Measurements from ENCODE around the gene FOLR2.
"Not testable (repeated sequence)": the region's sequence is repeated elsewhere in the genome, so short reads cannot be mapped to it uniquely, and the experiment has no call there.

Gene FOLR2

GRCh38 chr11:72216638-72217037, at the start of gene FOLR2:
Gene FOLR2 (plus strand): TSS chr11:72216794. CDS start chr11:72218585, 1,791 bp downstream.
- no peak for DNase-seq (ENCODE audit: low spot score)

- not testable (repeated sequence) for DNase-seq (ENCODE audit: low spot score)
Measured at GRCh38 chr11:72169046-72169555, 47.5 kb upstream of the FOLR2 start.

DNA sequence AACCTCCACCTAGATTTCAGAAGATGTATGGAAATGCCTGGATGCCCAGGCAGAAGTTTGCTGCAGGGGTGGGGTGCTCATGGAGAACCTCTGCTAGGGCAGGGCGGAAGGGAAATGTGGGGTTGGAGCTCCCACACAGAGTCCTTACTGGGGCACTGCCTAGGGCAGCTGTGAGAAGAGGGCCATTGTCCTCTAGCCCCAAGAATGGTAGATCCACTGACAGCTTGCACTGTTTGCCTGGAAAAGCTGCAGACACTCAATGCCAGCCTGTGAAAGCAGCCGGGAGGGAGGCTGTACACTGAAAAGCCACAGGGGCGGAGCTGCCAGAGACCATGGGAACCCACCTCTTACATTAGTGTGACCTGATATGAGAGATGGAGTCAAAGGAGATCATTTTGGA, 46.8 kb upstream of the FOLR2 start:
- not testable (repeated sequence) for DNase-seq (ENCODE audit: low spot score)

- not testable (repeated sequence) for DNase-seq (ENCODE audit: low spot score)
Measured at GRCh38 chr11:72172043-72172442, 44.6 kb upstream of the FOLR2 start.

DNA sequence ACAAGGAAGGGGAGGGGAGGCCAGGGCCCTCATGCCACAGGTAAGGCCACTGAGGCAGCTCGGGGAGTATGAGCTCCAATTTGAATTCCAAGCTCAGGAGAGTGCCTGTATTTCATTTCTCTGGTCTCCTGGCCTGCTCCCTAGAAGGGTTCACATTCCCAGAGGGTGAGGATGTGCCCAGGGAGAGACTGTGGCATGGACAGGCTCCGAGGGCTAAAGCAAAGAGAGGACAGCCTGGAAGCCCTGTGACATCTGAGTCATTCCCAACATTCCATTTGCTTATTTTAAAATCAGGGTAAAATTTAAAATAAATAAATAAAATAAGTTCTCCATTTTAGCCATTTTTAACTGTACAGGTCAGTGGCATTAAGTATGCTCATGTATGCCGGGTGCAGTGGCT, 43.3 kb upstream of the FOLR2 start:
- no peak for DNase-seq (ENCODE audit: low spot score)

DNA sequence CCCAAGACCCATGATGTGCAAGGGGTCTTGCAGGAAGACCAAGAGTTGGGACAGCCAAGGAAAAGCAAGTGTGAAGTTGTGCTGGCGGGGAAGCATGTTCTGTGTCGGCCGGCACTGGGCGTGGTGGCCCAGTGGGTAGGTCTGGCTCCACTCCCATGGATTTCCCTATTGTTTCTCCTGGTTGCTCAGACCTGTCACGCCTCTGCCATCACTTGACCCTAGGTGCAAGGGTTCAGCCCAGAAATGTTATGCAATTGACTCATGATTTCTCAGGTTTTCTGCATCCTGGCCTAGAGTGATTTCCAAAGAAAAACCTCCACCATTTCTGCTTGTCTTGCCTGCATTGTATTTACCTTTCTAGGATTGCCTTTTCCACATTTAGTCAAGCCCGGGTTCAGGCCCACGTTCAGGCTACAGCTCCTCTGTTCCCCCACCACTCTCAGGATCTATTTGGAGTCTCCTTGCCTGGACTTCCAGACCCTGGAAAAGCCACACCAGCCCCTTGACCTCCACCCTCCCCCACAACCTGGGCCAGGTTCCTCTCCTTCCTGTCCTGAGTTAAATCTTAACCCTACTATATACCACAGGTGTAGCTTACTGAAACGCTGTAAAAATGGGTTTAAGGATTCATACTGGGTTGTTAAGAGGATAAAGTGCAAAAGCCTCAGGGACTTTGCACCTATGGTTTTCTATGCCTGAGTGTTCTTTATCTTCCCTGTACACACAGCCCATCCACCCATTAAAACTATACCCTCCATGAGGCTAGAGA, 42.1 kb upstream of the FOLR2 start:
- DNase-seq (ENCODE audit: low spot score), result no peak

DNA sequence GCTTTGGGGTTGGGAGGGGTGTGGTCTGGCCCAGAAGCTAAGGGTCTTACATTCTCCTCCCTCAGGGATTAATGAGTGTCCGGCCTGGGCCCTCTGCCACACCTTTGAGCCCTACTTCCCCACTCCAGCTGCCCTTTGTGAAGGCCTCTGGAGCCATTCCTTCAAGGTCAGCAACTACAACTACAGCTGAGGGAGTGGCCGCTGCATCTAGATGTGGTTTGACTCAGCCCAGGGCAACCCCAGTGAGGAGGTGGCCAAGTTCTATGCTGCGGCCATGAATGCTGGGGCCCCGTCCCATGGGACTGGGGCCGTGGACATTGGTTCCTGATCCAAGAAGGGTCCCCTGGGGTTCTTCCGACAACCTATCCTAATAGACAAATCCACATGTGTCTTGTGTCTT, 38.9 kb upstream of the FOLR2 start:
- DNase-seq (ENCODE audit: low spot score), result no peak

GRCh38 chr11:72179049-72179803, 37.4 kb upstream of the FOLR2 start:
- no peak for DNase-seq (ENCODE audit: low spot score)

DNA sequence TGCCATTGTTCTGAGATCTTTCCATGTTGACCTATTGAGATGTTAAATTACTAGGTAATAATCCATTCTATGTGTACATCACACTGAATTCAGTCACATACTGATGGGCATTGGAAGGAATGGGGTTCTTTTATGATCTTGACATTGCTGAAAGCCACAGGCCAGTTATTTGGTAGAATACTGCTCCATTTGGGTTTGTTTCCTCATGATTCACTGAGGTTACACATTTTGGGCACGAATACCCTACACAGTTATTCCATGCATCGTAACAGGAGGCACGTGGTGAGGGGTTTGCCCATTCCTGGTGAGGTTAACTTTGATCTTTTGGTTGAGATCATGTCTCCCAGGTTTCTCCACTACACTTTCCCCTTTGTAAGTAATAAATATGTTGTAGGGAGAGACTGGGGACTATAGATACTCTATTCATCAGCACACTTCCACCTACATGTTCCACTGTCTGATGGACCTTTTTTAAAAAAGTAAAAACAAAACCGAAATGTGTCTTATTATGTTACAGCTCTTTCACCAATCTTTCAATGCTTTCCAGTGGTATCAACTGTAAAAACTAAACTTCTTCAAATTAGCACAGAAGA, 36.7 kb upstream of the FOLR2 start:
- no peak for DNase-seq (ENCODE audit: low spot score)

GRCh38 chr11:72180892-72181552, 35.6 kb upstream of the FOLR2 start:
- DNase-seq (ENCODE audit: low spot score), result not testable (repeated sequence)

- DNase-seq (ENCODE audit: low spot score), result not testable (repeated sequence)
Measured at GRCh38 chr11:72181553-72181958, 35.0 kb upstream of the FOLR2 start.

GRCh38 chr11:72188267-72188666, 28.3 kb upstream of the FOLR2 start:
- DNase-seq (ENCODE audit: low spot score), result no peak

DNA sequence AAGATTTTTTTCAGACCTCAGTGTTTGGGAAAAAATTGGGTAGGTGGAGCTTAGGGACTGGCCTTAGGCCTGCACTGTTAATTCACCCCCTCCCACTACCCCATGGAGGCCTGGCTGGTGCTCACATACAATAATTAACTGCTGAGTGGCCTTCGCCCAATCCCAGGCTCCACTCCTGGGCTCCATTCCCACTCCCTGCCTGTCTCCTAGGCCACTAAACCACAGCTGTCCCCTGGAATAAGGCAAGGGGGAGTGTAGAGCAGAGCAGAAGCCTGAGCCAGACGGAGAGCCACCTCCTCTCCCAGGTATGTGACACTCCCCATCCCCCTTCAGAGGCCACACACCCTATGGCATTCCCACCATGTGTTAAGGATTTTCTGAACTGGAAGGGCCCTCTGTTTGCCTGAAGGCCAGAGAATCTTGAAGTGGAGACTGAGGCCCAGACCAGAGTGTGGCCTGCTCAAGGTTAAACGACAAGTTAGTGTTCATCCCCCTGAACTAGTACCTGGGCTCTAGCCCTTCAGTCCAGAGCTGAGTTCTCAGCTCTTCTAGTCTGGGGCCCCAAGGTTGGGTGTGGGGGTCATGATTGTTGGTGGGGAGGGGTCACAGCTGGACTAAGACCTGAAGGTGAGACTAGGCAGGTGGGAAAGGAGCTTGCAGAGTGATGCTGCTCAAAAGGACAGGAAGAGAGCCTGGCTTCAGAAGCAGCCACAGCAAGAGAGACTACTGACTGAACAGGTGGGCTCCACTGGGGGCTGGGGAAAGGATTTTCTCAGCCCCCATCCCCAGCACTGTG, 26.9 kb upstream of the FOLR2 start:
- DNase-seq (ENCODE audit: low spot score), result no peak

- no peak for DNase-seq (ENCODE audit: low spot score)
Measured at GRCh38 chr11:72190631-72191071, 25.9 kb upstream of the FOLR2 start.

DNA sequence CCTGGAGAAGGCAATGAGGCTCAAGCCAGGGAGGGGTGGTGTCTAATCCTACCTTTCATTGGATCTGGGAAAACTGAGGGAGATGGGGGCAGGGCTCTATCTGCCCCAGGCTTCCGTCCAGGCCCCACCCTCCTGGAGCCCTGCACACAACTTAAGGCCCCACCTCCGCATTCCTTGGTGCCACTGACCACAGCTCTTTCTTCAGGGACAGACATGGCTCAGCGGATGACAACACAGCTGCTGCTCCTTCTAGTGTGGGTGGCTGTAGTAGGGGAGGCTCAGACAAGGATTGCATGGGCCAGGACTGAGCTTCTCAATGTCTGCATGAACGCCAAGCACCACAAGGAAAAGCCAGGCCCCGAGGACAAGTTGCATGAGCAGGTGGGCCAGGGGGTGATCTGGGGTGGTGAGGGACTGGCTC, 24.6 kb upstream of the FOLR2 start, which contains the start of gene FOLR1:
FOLR1 (plus strand) TSS at position 180 of the 421 bp plus-strand sequence; CDS start at position 214, 34 bp downstream.
- no peak for DNase-seq (ENCODE audit: low spot score)

DNA sequence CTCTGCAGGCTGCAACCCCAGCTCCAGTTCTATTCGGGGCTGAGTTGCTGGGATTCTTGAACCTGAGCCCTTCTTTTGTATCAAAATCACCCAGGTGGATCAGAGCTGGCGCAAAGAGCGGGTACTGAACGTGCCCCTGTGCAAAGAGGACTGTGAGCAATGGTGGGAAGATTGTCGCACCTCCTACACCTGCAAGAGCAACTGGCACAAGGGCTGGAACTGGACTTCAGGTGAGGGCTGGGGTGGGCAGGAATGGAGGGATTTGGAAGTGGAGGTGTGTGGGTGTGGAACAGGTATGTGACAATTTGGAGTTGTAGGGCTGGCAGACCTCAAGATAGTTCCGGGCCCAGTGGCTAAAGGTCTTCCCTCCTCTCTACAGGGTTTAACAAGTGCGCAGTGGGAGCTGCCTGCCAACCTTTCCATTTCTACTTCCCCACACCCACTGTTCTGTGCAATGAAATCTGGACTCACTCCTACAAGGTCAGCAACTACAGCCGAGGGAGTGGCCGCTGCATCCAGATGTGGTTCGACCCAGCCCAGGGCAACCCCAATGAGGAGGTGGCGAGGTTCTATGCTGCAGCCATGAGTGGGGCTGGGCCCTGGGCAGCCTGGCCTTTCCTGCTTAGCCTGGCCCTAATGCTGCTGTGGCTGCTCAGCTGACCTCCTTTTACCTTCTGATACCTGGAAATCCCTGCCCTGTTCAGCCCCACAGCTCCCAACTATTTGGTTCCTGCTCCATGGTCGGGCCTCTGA, 20.9 kb upstream of the FOLR2 start:
- DNase-seq (ENCODE audit: low spot score), result no peak

DNA sequence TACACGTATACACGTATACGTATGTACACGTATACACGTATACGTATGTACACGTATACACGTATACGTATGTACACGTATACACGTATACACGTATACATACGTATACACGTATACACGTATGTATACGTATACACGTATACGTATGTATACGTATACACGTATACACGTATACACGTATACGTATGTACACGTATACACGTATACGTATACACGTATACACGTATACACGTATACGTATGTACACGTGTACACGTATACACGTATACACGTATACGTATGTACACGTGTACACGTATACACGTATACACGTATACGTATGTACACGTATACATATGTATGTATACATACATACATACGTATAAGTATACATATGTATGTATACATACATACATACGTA, 15.1 kb upstream of the FOLR2 start:
- not testable (repeated sequence) for DNase-seq (ENCODE audit: low spot score)

- DNase-seq (ENCODE audit: low spot score), result no peak
Measured at GRCh38 chr11:72202571-72202970, 14.0 kb upstream of the FOLR2 start.

- no peak for DNase-seq (ENCODE audit: low spot score)
Measured at GRCh38 chr11:72203163-72203562, 13.4 kb upstream of the FOLR2 start.

DNA sequence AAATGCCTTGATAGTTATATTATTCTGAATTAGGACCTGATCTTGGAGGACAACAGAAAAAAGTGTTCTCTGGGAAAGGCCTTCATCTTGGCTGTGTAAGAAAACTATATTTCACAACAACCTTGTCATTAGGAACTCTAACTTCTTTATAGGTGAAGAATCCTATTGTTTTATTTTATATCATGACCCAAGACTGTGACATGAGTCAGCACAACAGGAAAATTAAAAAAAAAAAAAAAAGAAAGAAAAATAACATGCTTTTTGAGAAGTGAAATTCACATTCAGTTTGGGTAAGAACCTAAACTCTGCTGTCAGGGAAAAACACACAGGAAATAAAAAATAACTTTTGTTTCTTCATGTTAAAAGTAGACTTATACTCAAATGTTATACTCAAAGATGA, 11.7 kb upstream of the FOLR2 start:
- DNase-seq (ENCODE audit: low spot score), result no peak
